HEK293 (cell line): ENCODE data around the gene ERO1B.
A peak's percentile ranks its signal among the peaks of the same experiment; 100 is the strongest.

Experiments
- CTCF ChIA-PET: fragments of 350-600 bp; formaldehyde crosslinking; extraction: SDS; loops from one replicate; lab custom pipeline; 2021; ENCODE audit warnings: antibody characterized with exemption; lab: Yijun Ruan, JAX
- POLR2A ChIA-PET: fragments of 300-600 bp; formaldehyde crosslinking; extraction: SDS; loops from one replicate; lab custom pipeline; 2020; ENCODE audit warnings: antibody characterized with exemption, inconsistent platforms; lab: Yijun Ruan, JAX
- H3K27ac ChIP-seq: fragments of 200-500 bp; sonication (Bioruptor generic); 2 replicates; pipeline ENCODE4 v1.5.1; 2014; ENCODE audit warnings: low read depth, low read length, control low read depth, inconsistent platforms; ENCODE audit errors: extremely low read depth
- H3K36me3 ChIP-seq, 2 experiments: fragments of 200-500 bp in 1 of 2; sonication (Bioruptor generic) in 1 of 2; 1 replicate in 1 of 2; 2 replicates in 1 of 2; pipeline ENCODE4 v1.5.1; 2014 to 2017; ENCODE audit warnings: inconsistent platforms in 2 of 2, low read length in 2 of 2; ENCODE audit not compliant: control insufficient read depth in 2 of 2, insufficient read depth in 1 of 2
- H3K4me1 ChIP-seq: fragments of 200-500 bp; sonication (Bioruptor generic); 2 replicates; pipeline ENCODE4 v1.5.1; 2014; ENCODE audit warnings: mild to moderate bottlenecking, low read length, inconsistent platforms; ENCODE audit not compliant: control insufficient read depth, insufficient read depth
- H3K4me3 ChIP-seq: 2 replicates; pipeline ENCODE4 v1.5.1; 2011; ENCODE audit warnings: low read depth, mild to moderate bottlenecking, control low read depth, low read length, moderate library complexity
- H3K9me3 ChIP-seq: fragments of 200-500 bp; sonication (Bioruptor generic); 2 replicates; pipeline ENCODE4 v1.5.1; 2014; ENCODE audit warnings: low read depth, low read length, inconsistent platforms; ENCODE audit not compliant: control insufficient read depth, insufficient read depth
- EGR2 ChIP-seq: fragments of 450-650 bp; formaldehyde crosslinking; IDR thresholded peaks from 2 replicates; pipeline ENCODE4 v1.5.1; 2016; ENCODE audit warnings: low read depth, missing biosample characterization, missing genetic modification characterization
- GLI4 ChIP-seq: fragments of 450-650 bp; formaldehyde crosslinking; IDR thresholded peaks from 2 replicates; pipeline ENCODE4 v1.5.1; 2016; ENCODE audit warnings: missing biosample characterization, missing genetic modification characterization
- PRDM4 ChIP-seq: fragments of 450-650 bp; formaldehyde crosslinking; IDR thresholded peaks from 2 replicates; pipeline ENCODE4 v1.5.1; 2017; ENCODE audit warnings: missing biosample characterization, missing genetic modification characterization
- SCRT1 ChIP-seq: fragments of 450-650 bp; formaldehyde crosslinking; IDR thresholded peaks from 2 replicates; pipeline ENCODE4 v1.5.1; 2016; ENCODE audit warnings: missing biosample characterization, missing genetic modification characterization, borderline replicate concordance
- SCRT2 ChIP-seq: fragments of 450-650 bp; formaldehyde crosslinking; IDR thresholded peaks from 2 replicates; pipeline ENCODE4 v1.5.1; 2016; ENCODE audit warnings: missing biosample characterization, missing genetic modification characterization
- SP3 ChIP-seq: fragments of 450-650 bp; formaldehyde crosslinking; IDR thresholded peaks from 2 replicates; pipeline ENCODE4 v1.5.1; 2016; ENCODE audit warnings: missing biosample characterization, missing genetic modification characterization
- TCF7L2 ChIP-seq: IDR thresholded peaks from 2 replicates; pipeline ENCODE4 v1.6.1; 2011; ENCODE audit warnings: low read depth, mild to moderate bottlenecking, inconsistent platforms, low read length, moderate library complexity, borderline replicate concordance
- TSHZ1 ChIP-seq: fragments of 450-650 bp; formaldehyde crosslinking; IDR thresholded peaks from 2 replicates; pipeline ENCODE4 v1.5.1; 2016; ENCODE audit warnings: missing biosample characterization, missing genetic modification characterization, borderline replicate concordance
- ZBTB17 ChIP-seq: fragments of 450-650 bp; formaldehyde crosslinking; IDR thresholded peaks from 2 replicates; pipeline ENCODE4 v1.5.1; 2016; ENCODE audit warnings: missing biosample characterization, missing genetic modification characterization
- ZBTB48 ChIP-seq: fragments of 450-650 bp; formaldehyde crosslinking; IDR thresholded peaks from 2 replicates; pipeline ENCODE4 v1.5.1; 2016; ENCODE audit warnings: missing biosample characterization, missing genetic modification characterization
- ZBTB7A ChIP-seq: fragments of 450-650 bp; formaldehyde crosslinking; IDR thresholded peaks from 2 replicates; pipeline ENCODE4 v1.5.1; 2016; ENCODE audit warnings: low read depth, missing biosample characterization, missing genetic modification characterization
- ZNF114 ChIP-seq: fragments of 450-650 bp; formaldehyde crosslinking; IDR thresholded peaks from 2 replicates; pipeline ENCODE4 v1.5.0; 2017; ENCODE audit warnings: missing biosample characterization, missing genetic modification characterization
- ZNF140 ChIP-seq: fragments of 450-650 bp; formaldehyde crosslinking; IDR thresholded peaks from 2 replicates; pipeline ENCODE4 v1.5.1; 2016; ENCODE audit warnings: missing biosample characterization, missing genetic modification characterization
- ZNF184 ChIP-seq: fragments of 450-650 bp; IDR thresholded peaks from 2 replicates; pipeline ENCODE4 v1.5.1; 2018; ENCODE audit warnings: missing biosample characterization, mild to moderate bottlenecking, missing genetic modification characterization
- ZNF26 ChIP-seq: fragments of 450-650 bp; formaldehyde crosslinking; IDR thresholded peaks from 2 replicates; pipeline ENCODE4 v1.5.1; 2016; ENCODE audit warnings: missing biosample characterization, missing genetic modification characterization
- ZNF341 ChIP-seq: fragments of 450-650 bp; formaldehyde crosslinking; IDR thresholded peaks from 2 replicates; pipeline ENCODE4; 2016; ENCODE audit warnings: low read depth, missing biosample characterization, missing genetic modification characterization
- ZNF404 ChIP-seq: fragments of 450-650 bp; formaldehyde crosslinking; IDR thresholded peaks from 2 replicates; pipeline ENCODE4 v1.5.1; 2017; ENCODE audit warnings: missing biosample characterization, missing genetic modification characterization
- ZNF416 ChIP-seq: fragments of 450-650 bp; formaldehyde crosslinking; IDR thresholded peaks from 2 replicates; pipeline ENCODE4 v1.5.1; 2016; ENCODE audit warnings: missing biosample characterization, missing genetic modification characterization
- ZNF423 ChIP-seq: fragments of 450-650 bp; formaldehyde crosslinking; IDR thresholded peaks from 2 replicates; pipeline ENCODE4 v1.5.1; 2016; ENCODE audit warnings: missing biosample characterization, missing genetic modification characterization
- ZNF623 ChIP-seq: fragments of 450-650 bp; formaldehyde crosslinking; IDR thresholded peaks from 2 replicates; pipeline ENCODE4 v1.5.1; 2016; ENCODE audit warnings: missing biosample characterization, missing genetic modification characterization
- ZNF624 ChIP-seq: fragments of 450-650 bp; formaldehyde crosslinking; IDR thresholded peaks from 2 replicates; pipeline ENCODE4 v1.5.1; 2017; ENCODE audit warnings: missing biosample characterization, missing genetic modification characterization
- ZNF791 ChIP-seq: fragments of 450-650 bp; formaldehyde crosslinking; IDR thresholded peaks from 2 replicates; pipeline ENCODE4 v1.5.1; 2016; ENCODE audit warnings: missing biosample characterization, missing genetic modification characterization

The ERO1B gene

GRCh38 chr1:236287757-236288619, 6.2 kb upstream of the ERO1B start (continued):
- TF ChIP-seq ZBTB48 (tag by site-specific recombination) (no peak), ZBTB17 (tag by site-specific recombination) (peak; percentile 78), ZNF624 (tag by site-specific recombination) (no peak), ZNF416 (tag by site-specific recombination) (no peak), ZNF423 (tag by site-specific recombination) (no peak), ZNF791 (no peak), SP3 (tag by site-specific recombination) (peak; percentile 27; the same call in 1 of the 2 replicates)

GRCh38 chr1:236287356-236287755, 5.6 kb upstream of the ERO1B start:
- H3K27ac ChIP-seq, result no peak overlapping the region
- no peaks in the 10 kb centered on the region for H3K9me3 ChIP-seq
- POLR2A ChIA-PET, result no interaction called here
- no peak overlapping the region for H3K4me3 ChIP-seq
- CTCF ChIA-PET, result no interaction called here
- peaks cover 5% of the 10 kb centered on the region for H3K4me1 ChIP-seq
- TF ChIP-seq ZNF140 (tag by site-specific recombination), result no peak
- TF ChIP-seq PRDM4, result no peak
- no peak for TF ChIP-seq ZNF341 (tag by site-specific recombination)
- TF ChIP-seq SCRT2 (tag by site-specific recombination), result no peak
- TF ChIP-seq ZNF26 (tag by site-specific recombination), result no peak
- no peak for TF ChIP-seq TSHZ1 (tag by site-specific recombination)
- TF ChIP-seq EGR2 (tag by site-specific recombination), result no peak
- TF ChIP-seq ZNF404, result no peak
- no peak for TF ChIP-seq ZBTB7A (tag by site-specific recombination)
- TF ChIP-seq GLI4 (tag by site-specific recombination), result no peak
- no peak for TF ChIP-seq ZNF623 (tag by site-specific recombination)
- no peak for TF ChIP-seq SCRT1 (tag by site-specific recombination)
- TF ChIP-seq ZNF114 (tag by site-specific recombination), result no peak
- TF ChIP-seq ZNF184 (tag by site-specific recombination), result no peak
- no peak for TF ChIP-seq TCF7L2
- H3K36me3 ChIP-seq, result no peaks in the 10 kb centered on the region
